GM12874 (cell line): Measurements from ENCODE around the gene ZNF175.

Source experiments
- TF ChIP-seq, protein P1 (sequence below): IDR thresholded peaks from 2 replicates; pipeline ENCODE4 v1.5.1; 2011; ENCODE audit warnings: low read depth, mild to moderate bottlenecking, control low read depth, low read length, moderate library complexity; ENCODE audit not compliant: insufficient read depth

Gene ZNF175

DNA sequence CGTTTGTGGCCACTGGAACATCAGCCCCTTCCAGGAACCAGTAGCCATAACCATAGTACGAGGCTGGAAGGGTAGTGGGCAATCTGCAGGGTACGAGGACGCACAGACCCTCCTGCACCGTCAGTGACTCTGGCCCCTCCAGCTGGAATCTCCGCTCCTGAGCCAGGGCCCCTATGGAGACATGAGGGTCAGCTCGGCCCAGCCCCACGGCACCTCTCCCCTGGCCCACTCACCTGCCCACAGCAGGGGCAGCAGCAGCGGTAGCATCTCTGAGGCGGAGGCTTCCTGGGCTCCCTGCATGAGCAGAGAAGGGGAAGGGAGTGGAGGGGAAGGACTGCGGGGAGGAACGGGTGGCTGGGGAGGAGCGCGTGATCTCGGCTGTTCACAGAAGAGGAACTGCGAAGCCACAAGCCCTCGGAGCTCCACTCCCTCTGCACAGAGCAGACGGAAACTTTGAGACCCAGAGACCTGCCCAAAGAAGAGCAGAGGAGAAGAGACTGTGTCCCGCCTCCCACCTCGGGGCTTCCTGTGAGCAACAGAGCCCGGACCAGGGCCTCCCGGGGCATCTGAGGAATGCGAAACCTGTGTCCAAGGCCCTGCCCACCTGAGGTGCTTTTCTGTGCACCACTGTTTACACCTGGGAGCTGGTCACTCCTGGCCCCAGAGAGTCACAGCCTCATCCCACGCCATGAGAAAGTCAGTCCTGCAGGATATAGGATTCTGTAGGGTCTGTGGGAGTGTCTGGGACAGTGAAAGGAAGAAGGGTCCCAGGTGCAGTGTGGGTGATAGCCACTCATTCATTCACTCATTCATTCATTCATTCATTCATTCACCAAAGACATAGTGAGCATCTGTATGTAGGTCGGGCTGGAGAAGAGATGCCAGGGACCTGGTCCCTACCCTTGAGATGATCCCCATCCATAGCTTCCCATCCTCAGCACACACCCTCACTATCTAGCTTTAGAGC, 39.5 kb upstream of the ZNF175 start, which contains the start of gene SIGLEC6:
SIGLEC6 (minus strand) TSS at position 322 of the 967 bp plus-strand sequence; CDS start at position 300, 22 bp downstream.
- TF ChIP-seq, protein P1, sequence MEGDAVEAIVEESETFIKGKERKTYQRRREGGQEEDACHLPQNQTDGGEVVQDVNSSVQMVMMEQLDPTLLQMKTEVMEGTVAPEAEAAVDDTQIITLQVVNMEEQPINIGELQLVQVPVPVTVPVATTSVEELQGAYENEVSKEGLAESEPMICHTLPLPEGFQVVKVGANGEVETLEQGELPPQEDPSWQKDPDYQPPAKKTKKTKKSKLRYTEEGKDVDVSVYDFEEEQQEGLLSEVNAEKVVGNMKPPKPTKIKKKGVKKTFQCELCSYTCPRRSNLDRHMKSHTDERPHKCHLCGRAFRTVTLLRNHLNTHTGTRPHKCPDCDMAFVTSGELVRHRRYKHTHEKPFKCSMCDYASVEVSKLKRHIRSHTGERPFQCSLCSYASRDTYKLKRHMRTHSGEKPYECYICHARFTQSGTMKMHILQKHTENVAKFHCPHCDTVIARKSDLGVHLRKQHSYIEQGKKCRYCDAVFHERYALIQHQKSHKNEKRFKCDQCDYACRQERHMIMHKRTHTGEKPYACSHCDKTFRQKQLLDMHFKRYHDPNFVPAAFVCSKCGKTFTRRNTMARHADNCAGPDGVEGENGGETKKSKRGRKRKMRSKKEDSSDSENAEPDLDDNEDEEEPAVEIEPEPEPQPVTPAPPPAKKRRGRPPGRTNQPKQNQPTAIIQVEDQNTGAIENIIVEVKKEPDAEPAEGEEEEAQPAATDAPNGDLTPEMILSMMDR, result no peak

DNA sequence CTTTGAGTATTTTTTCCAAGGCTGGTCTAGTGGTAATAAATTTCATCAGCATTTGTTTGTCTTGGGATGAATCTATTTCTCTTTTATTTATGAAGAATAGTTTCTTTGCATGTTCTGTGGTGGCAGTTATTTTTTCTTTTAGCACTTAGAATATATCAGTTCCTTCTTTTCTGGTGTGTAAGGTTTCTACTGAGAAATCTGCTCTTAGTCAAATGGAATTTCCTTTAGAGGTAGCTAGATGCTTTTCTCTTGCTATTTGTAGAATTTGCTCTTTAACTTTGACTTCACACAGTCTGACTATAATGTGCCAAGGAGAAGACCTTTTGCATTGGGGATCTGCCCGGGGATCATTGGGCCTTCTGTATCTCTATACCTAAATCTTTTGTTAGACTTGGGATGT, 35.5 kb upstream of the ZNF175 start:
- TF ChIP-seq, protein P1, result no peak

DNA sequence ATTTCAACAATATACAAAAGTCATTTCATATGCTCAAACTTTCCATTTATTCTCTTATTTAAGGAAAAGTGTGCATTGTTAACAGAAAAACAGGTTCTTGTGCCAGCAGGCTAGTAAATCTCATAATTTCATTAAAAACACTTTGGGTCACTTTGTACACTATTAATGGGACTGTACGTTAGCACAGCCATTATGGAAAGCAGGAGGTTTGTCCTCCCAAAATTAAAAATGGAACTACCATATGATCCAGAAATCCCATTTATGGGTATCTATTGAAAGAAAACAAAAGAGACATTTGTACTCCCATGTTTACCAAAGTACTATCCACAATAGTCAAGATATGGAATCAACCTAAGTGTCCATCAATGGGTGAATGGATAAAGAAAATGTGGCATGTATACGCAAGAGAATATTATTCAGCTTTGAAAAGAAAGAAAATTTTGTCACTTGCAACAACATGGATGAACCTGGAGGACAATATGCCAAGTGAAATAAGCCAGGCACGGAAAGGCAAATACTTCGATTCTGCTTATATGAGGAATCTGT, 31.2 kb upstream of the ZNF175 start:
- TF ChIP-seq, protein P1, result no peak

DNA sequence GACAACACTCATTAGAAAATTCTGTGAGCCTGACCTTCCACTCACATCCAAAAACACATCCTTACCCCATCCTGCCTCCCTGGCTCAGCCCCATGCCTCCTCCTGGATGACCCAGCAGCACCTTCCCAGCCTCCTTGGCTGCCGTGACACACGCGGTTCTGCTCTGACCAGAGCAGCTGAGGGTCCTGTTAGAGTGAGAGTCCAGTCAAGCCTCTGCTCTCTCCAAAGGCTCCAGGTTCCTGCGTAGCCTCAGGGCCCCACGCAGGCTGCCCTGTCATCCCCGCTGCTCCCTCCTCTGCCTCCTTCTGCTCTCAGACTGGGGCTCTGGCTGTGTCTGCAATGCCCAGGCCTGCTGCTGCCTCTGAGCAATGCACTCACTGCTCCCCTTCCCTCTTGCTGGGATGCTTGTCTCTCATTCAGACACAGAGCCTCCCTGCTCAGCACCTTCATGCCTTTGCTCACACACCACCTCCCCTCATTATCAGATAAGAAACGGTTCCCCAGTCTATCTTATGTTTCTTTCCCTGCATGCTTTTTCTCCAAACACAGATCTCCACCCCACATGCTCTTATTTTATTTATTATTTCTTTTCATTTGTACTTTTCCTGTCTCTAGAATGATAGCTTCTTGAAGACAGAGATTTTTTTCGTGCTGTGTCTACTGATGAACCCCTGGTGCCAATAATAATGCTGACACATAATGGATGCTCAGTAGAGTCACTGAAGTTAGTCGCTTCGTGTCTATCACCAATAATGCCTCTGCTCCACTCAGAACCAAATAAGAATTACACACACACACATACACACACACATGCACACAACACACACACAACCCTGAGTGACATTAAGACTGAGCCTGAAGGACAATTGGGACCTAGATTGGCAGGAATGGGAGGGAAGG, 29.4 kb upstream of the ZNF175 start:
- TF ChIP-seq, protein P1, result no peak

DNA sequence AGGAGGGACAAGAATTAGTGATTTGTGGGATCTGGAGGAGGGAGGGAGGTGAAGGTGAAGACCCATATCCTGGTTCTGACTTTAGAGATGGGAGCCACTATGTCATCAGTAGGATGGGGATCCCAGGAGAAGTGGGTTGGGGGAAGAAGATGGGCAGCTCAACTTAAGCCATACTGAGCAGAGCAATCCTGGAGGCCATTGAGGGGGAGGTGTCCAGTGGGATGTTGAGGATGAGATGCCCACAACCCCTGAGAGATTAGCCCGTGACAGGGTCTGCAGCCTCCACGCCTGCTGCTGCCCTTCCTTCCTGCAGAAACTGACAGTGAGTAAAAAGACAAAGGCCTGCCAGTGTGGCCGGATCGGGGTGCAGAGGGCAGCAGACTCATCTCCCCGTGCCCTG, 28.4 kb upstream of the ZNF175 start:
- TF ChIP-seq, protein P1, result no peak

DNA sequence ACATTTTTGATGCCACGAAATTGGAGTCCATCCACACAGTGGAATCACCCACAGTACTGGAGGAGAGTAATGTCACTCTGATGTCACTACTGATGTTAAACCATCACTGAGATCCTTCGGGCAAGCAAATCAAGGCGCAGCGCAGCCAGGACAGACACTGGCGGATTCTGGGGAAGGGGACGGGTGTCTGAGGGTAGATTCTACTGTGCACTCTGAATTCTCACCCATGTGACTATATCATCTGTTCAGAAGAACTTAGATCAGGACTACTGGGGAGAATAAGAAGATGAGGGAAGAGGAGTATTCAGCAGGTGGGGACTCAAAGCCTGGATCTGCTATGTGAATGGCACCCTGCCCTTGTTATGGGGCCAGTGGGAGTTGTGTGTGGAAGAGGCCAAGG, 27.0 kb upstream of the ZNF175 start:
- TF ChIP-seq, protein P1, result no peak
